Activated effector memory CD4-positive, alpha-beta T cell treated with Interleukin-2 at 50 U/mL for 16 hours (primary cell): ENCODE data around the gene TOM1L1.

Source experiments
- DNase-seq: peaks from one replicate; pipeline ENCODE4 v3.0.0-alpha.2; 2020

Gene TOM1L1

GRCh38 chr17:54899201-54899600 lies 1.5 kb upstream of the TOM1L1 start:
- DNase-seq, result no peak

- DNase-seq, result no peak
Measured at GRCh38 chr17:54899721-54900456, 763 bp upstream of the TOM1L1 start.

- DNase-seq, result no peak
Measured at GRCh38 chr17:54901230-54901822, 674 bp downstream of the TOM1L1 start.

DNA sequence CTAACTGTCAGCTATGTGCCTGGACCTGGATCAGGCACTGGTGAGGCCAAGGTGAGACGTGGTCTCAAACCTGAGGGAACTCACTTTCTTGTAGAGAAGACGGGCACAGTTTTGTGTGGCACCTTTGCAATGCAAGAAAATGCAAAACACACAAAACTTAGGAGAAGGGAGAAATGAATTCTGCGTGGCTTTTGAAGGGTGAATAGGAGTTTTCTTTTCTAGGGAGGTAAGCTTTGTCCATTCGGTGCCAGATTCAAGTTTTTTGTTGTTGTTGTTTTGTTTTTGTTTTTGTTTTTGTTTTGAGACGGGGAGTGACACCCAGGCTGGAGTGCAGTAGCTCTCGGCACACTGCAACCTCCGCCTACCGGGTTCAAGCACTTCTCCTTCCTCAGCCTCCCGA lies 1.4 kb downstream of the TOM1L1 start:
- DNase-seq, result no peak

GRCh38 chr17:54902611-54903010 lies 2.0 kb downstream of the TOM1L1 start:
- DNase-seq, result no peak

DNA sequence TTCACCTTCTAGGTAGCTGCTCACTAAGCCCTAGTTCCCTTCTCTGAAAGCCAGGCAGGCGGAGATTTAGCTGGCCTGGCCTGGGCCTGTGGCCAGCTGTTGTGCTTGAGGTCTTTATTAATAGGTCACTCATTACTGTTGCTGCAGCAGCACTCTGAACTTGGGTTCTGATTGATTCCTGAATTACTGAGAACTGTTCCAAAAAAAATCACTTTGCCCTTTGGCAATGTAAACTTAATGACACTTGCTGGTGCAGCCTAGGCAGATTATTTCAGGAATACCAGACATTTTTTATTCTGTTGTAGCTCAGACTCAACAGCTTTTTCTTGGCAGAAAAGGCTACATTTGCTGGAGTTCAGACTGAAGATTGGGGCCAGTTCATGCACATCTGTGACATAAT lies 2.7 kb downstream of the TOM1L1 start:
- no peak for DNase-seq

DNA sequence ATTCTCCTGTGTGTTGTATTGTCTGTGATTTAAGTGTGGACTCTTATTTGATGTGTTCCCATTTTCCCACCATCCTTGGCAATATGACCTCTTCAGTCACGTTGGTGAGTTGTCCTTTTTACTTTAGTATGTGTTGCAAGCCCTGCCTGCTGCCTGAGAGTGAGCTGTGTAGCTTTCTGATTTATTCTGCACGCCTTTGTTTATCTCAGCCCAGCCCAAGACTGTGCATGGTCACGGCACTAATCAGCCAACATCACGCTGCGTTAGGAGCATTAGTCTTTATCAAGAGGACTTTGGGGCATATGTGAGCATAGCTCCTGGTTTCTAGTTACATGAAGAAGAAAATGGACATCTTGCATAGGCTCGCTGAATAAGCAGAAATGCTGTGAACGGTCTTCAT lies 6.0 kb downstream of the TOM1L1 start:
- DNase-seq, result no peak

DNA sequence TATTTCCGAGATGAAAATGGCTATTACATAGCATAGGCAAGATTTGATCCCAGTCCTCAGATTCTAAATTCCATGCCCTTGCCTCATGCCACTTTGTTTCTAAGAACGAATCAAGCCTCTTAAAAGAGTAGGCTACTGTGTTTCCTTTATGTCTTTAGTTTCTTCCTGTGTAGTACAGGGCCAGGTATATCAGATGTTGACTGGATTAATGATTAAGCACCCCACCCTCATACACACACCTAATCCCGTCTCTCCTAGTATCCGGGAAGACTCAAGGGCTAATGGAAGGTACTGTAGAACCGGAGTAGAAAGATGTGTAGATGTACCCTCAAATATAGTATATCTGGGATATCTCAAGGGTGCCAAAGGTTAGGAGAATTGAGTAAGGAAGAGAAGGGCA lies 6.7 kb downstream of the TOM1L1 start:
- DNase-seq, result no peak

GRCh38 chr17:54909766-54910165 lies 9.1 kb downstream of the TOM1L1 start:
- DNase-seq, result no peak

GRCh38 chr17:54916721-54917120 lies 16.1 kb downstream of the TOM1L1 start:
- DNase-seq, result no peak

DNA sequence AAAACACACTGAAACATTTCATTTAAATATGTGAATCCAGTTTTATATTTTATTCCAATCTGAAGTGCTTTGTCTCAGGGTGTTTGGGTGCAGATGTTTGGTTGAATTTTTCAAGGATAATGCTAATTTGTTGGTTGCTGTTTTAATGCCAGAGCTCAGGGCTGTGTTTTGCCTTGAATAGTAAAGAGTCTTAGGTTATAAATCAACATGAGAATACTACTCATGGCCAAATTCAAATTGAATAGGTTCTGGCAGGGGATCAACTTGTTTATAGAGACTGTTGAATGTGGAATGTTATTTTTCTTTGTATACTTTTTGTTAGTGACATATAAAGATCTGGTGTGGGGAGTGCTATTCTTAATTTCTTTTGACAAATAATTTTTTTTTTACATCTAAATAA lies 18.8 kb downstream of the TOM1L1 start:
- DNase-seq, result no peak

DNA sequence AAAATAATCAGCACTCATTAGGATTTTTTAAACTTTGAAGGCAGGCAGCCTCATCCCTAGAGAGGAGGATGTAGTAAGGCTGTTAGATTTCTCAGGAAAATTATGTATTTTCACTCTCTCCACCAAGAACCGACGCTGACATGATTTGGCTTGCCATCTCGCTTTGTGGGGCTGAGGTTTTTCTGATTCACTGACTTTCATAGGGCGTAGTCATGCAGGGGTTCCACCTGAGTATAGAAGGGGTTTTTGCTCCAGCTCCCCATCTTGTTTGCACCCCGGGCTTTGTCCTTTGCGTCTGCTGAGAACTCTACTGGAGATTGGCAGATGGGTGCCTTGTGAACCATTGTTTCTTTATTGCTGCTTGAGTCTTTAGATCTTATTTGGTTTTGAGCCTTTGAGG lies 20.2 kb downstream of the TOM1L1 start:
- DNase-seq, result no peak

- DNase-seq, result no peak
Measured at GRCh38 chr17:54924405-54924804, 23.8 kb downstream of the TOM1L1 start.

GRCh38 chr17:54927525-54927924 lies 26.9 kb downstream of the TOM1L1 start:
- DNase-seq, result no peak

GRCh38 chr17:54932711-54933110 lies 32.1 kb downstream of the TOM1L1 start:
- DNase-seq, result no peak

- no peak for DNase-seq
Measured at GRCh38 chr17:54933921-54934320, 33.3 kb downstream of the TOM1L1 start.

DNA sequence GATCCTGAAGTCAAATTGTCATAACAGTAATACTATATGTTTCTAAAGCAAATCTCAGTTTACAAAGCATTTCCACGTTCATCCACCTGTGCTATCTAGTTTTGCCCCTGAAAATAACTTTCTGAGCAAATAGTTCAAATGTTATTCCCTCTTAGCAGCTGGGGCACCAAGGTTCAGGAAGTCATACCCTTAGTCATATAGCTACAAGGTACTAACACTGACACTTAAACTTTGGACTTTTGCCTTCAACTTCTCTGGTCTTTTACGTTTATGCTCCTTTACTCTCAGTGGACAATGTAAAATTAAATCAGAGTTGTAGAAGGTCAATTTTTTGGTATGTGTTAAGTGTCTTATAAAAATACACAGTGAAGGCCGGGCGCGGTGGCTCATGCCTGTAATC lies 34.8 kb downstream of the TOM1L1 start:
- DNase-seq, result no peak

DNA sequence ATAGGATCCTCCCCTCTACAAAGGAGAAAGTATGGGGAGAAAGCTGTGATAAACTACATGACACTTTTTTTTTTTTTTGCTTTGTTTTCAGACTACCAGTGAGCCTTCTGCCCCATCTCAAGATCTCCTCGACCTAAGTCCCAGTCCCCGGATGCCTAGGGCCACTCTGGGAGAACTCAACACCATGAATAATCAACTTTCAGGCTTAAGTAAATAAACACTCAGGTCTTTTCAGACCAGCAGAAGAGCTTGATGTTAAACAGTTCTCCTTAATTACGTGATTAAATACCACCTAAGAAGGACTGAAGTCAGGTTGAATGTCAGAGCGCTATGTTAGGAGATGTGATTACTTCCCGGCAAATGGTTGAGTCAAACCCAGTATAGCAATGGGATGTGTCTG lies 36.4 kb downstream of the TOM1L1 start:
- no peak for DNase-seq

DNA sequence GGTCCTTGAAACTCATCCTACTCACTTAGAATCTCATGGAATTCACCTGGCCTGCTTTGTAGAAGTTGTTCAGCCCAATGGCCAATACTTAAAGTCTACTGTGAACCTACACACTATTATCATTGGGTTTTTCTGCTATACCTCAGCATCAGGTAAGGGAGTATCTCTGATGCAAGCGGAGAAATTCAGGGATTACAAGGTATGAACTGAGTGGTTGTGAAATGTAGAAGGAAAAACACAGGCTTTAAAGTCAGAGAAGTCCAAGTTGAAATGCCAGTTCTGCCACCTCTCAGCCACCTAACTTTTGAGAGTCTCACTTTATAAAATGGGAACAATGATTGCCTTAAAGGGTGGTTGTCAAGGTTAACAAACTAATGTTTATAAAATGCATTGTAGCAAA lies 36.8 kb downstream of the TOM1L1 start:
- DNase-seq, result no peak

GRCh38 chr17:54941285-54941684 lies 40.6 kb downstream of the TOM1L1 start:
- no peak for DNase-seq

DNA sequence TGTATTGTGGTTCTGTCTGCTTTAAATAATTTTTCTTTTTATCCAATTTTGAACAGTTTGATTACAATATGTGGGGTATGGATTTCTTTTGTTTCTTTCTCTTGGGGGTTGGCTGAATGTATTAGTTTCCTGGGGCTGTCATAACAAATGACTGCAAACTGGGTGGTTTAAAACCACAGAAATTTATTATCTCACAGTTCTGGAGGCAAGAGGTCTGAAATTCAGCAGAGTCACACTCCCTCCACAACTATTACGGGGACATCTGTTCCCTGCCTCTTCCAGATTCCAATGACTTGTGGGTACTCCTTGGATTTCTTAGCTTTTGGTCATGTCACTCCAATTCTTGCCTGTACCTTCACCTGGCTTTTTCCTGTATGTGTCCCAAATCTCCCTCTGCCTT lies 44.1 kb downstream of the TOM1L1 start:
- no peak for DNase-seq

DNA sequence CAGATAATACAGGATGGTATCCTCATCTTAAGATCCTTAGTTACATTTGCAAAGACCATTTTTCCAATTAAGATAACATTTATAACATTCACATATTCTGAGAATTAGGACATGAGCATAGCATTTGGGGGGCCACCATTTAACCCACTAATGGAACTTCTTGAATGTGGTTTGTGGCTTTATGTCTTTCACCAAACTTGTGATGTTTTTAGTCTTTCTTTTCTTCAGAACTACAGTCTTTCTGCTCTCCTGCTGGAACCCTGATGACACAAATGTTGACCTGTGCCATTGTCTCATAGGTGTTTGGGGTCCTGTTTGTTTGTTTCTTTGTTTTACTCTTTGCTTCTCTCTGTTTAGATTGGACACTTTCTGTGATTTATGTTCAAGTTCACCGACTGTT lies 44.6 kb downstream of the TOM1L1 start:
- DNase-seq, result no peak

- DNase-seq, result no peak
Measured at GRCh38 chr17:54945671-54946070, 45.0 kb downstream of the TOM1L1 start.

DNA sequence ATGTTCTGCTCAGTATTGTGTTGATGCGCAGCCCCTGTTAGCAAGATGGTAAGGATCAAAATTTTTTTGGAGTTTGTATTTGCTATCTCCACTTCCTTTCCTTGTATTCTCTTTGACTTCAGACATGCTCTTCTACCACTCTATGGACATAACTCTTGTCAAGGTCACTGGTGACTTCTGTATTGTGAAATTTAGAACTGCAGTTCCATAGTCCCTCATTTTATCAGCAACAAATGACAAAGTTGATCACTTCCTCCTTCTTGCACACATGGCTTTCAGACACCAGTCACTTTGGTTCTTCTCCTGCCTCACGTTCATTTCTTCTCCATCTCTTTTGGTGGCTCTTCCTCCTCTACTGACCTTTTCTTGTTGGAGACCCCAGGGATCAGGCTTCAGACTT lies 46.7 kb downstream of the TOM1L1 start:
- no peak for DNase-seq

DNA sequence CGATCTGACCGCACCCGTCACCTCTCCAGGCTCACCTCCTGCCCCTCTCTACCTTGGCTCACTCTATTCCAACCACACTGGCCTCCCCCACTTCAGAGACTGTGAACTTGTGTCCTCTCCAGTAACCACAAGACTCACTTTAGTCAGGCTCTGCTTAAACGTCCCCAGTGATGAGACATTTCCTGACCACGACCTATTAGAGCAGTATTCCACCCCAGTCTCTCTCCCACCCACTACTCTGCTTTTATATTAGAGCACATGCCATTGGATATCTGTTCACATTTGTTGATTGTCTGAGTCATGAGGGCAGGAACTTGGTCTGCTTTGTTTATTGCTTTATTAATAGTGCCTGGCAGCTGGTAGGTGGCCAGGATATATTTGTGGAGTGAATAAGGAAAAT lies 47.7 kb downstream of the TOM1L1 start:
- no peak for DNase-seq
